Activated gamma-delta T cell treated with Interleukin-2 at 50 U/mL for 16 hours (primary cell): Measurements from ENCODE around the gene PSMA5.
"Not testable (repeated sequence)": the region's sequence is repeated elsewhere in the genome, so short reads cannot be mapped to it uniquely, and the experiment has no call there.

ENCODE experiments used
- DNase-seq: peaks from one replicate; pipeline ENCODE4 v3.0.0-alpha.2; 2020

PSMA5 gene

GRCh38 chr1:109392037-109392787, 34.0 kb downstream of the PSMA5 start:
- DNase-seq = no peak

GRCh38 chr1:109391626-109392025, 34.6 kb downstream of the PSMA5 start:
- DNase-seq = no peak

- DNase-seq = no peak
Observed at GRCh38 chr1:109391157-109391556, 35.1 kb downstream of the PSMA5 start.

GRCh38 chr1:109389638-109390341, 36.5 kb downstream of the PSMA5 start:
- DNase-seq = no peak

- no peak for DNase-seq
Observed at GRCh38 chr1:109388884-109389637, 37.2 kb downstream of the PSMA5 start.

- DNase-seq = no peak
Observed at GRCh38 chr1:109388208-109388711, 38.0 kb downstream of the PSMA5 start.

GRCh38 chr1:109386054-109386717, 40.1 kb downstream of the PSMA5 start:
- DNase-seq = no peak

GRCh38 chr1:109385417-109385816, 40.8 kb downstream of the PSMA5 start:
- DNase-seq = no peak

- DNase-seq = no peak
Observed at GRCh38 chr1:109383854-109384253, 42.4 kb downstream of the PSMA5 start.

- no peak for DNase-seq
Observed at GRCh38 chr1:109383087-109383779, 43.0 kb downstream of the PSMA5 start.

GRCh38 chr1:109381573-109381972, 44.7 kb downstream of the PSMA5 start:
- DNase-seq = no peak

GRCh38 chr1:109379907-109380306, 46.3 kb downstream of the PSMA5 start:
- no peak for DNase-seq

GRCh38 chr1:109379422-109379821, 46.8 kb downstream of the PSMA5 start:
- DNase-seq = no peak

- DNase-seq = no peak
Observed at GRCh38 chr1:109377698-109378097, 48.5 kb downstream of the PSMA5 start.

GRCh38 chr1:109373696-109374095, 52.6 kb downstream of the PSMA5 start:
- not testable (repeated sequence) for DNase-seq

- DNase-seq = no peak
Observed at GRCh38 chr1:109373126-109373525, 53.1 kb downstream of the PSMA5 start.

- no peak for DNase-seq
Observed at GRCh38 chr1:109372281-109372680, 54.0 kb downstream of the PSMA5 start.

- no peak for DNase-seq
Observed at GRCh38 chr1:109371341-109371739, 54.9 kb downstream of the PSMA5 start.

- no peak for DNase-seq
Observed at GRCh38 chr1:109370712-109371340, 55.4 kb downstream of the PSMA5 start.

- no peak for DNase-seq
Observed at GRCh38 chr1:109369167-109369746, 57.0 kb downstream of the PSMA5 start.

GRCh38 chr1:109368464-109368863, 57.8 kb downstream of the PSMA5 start:
- no peak for DNase-seq
